GM23248 (cell line): ENCODE measurements around the gene USP48. TPM values are rescaled to one million over a fixed set of nuclear protein-coding genes. Genes with fewer than 3 reads are reported as not detected.

Experiments used
- DNase-seq: peaks from one replicate; pipeline ENCODE4 v3.0.0-alpha.2; 2015
- H2AFZ ChIP-seq: fragments of 200-600 bp; sonication (generic); 2 replicates; pipeline ENCODE4 v1.6.1; 2016; ENCODE audit warnings: antibody characterized with exemption
- H3F3A ChIP-seq: fragments of 200-600 bp; sonication (generic); 2 replicates; pipeline ENCODE4 v1.6.1; 2016; ENCODE audit warnings: mild to moderate bottlenecking, antibody characterized with exemption, mixed run types; ENCODE audit not compliant: insufficient read depth
- H3K27ac ChIP-seq: fragments of 200-600 bp; sonication (generic); 2 replicates; pipeline ENCODE4 v1.5.1; 2016; ENCODE audit warnings: mild to moderate bottlenecking
- H3K27me3 ChIP-seq: fragments of 200-600 bp; sonication (generic); replicated peaks from 2 replicates; pipeline ENCODE4 v1.6.1; 2016; ENCODE audit warnings: mild to moderate bottlenecking; ENCODE audit not compliant: insufficient read depth
- H3K36me3 ChIP-seq: fragments of 200-600 bp; sonication (generic); 2 replicates; pipeline ENCODE4 v1.6.1; 2016; ENCODE audit warnings: low read depth, mild to moderate bottlenecking
- H3K4me1 ChIP-seq: fragments of 200-600 bp; sonication (generic); 2 replicates; pipeline ENCODE4 v1.6.1; 2016; ENCODE audit warnings: mild to moderate bottlenecking; ENCODE audit not compliant: insufficient read depth
- H3K4me2 ChIP-seq: fragments of 200-600 bp; sonication (generic); one replicate; pipeline ENCODE4 v1.6.1; 2016; ENCODE audit warnings: mild to moderate bottlenecking; ENCODE audit not compliant: unreplicated experiment
- H3K4me3 ChIP-seq: fragments of 200-600 bp; sonication (generic); 2 replicates; pipeline ENCODE4 v1.5.1; 2016; ENCODE audit warnings: mild to moderate bottlenecking
- H3K79me2 ChIP-seq: fragments of 200-600 bp; sonication (generic); 2 replicates; pipeline ENCODE4 v1.6.1; 2016; ENCODE audit warnings: mild to moderate bottlenecking; ENCODE audit not compliant: insufficient read depth
- H3K9ac ChIP-seq: fragments of 200-600 bp; sonication (generic); 2 replicates; pipeline ENCODE4 v1.6.1; 2016; ENCODE audit warnings: mild to moderate bottlenecking
- H3K9me2 ChIP-seq: fragments of 200-600 bp; sonication (generic); 2 replicates; pipeline ENCODE4 v1.6.1; 2016; ENCODE audit warnings: mixed run types, mild to moderate bottlenecking, moderate library complexity; ENCODE audit not compliant: insufficient read depth
- H3K9me3 ChIP-seq: fragments of 200-600 bp; sonication (generic); one replicate; pipeline ENCODE4 v1.6.1; 2017; ENCODE audit warnings: low read depth
- H4K20me1 ChIP-seq: fragments of 200-600 bp; sonication (generic); 2 replicates; pipeline ENCODE4 v1.6.0; 2016; ENCODE audit not compliant: insufficient read depth
- EZH2 ChIP-seq: fragments of 200-600 bp; sonication (generic); IDR thresholded peaks from 2 replicates; pipeline ENCODE4 v1.6.1; 2018; ENCODE audit warnings: antibody characterized with exemption, mild to moderate bottlenecking; ENCODE audit not compliant: insufficient read depth, poor library complexity, severe bottlenecking
- EZH2phosphoT487 ChIP-seq: fragments of 200-600 bp; sonication (generic); IDR thresholded peaks from 2 replicates; pipeline ENCODE4 v1.6.1; 2018; ENCODE audit warnings: antibody characterized with exemption, moderate library complexity, mild to moderate bottlenecking, low read depth; ENCODE audit not compliant: insufficient read depth
- WGBS, 2 experiments: methylation state at CpG; one replicate each; pipeline ENCODE4 v1.1.6; 2015 to 2017; ENCODE audit warnings: low lambda C conversion rate in 2 of 2, low coverage in 1 of 2; ENCODE audit errors: missing lambda C conversion rate in 2 of 2; 5-methylcytosine and 5-hydroxymethylcytosine counted together
- in situ Hi-C: fragments of 300-500 bp; cut with MboI; formaldehyde crosslinking; loops from 2 replicates; pipeline ENCODE4 v1.15.0; 2020
- polyA plus RNA-seq: library from polyadenylated mRNA; unstranded; fragments of >200 nt; fragmentation: Nextera tagmentation; extraction: Ambion mirVana; gene quantifications from 2 replicates; pipeline ENCODE4 v1.2.1, GENCODE V29; 2016
- total RNA-seq: library from RNA; depleted of rRNA; stranded (reverse); fragments of >200 nt; shearing (Covaris generic); gene quantifications from 2 replicates; pipeline ENCODE4 v1.2.3, GENCODE V29; 2014; rRNA removed

USP48 gene
- total and polyA plus RNA-seq, 2 experiments from 2014 or later = 34.3 to 60.4 TPM

DNA sequence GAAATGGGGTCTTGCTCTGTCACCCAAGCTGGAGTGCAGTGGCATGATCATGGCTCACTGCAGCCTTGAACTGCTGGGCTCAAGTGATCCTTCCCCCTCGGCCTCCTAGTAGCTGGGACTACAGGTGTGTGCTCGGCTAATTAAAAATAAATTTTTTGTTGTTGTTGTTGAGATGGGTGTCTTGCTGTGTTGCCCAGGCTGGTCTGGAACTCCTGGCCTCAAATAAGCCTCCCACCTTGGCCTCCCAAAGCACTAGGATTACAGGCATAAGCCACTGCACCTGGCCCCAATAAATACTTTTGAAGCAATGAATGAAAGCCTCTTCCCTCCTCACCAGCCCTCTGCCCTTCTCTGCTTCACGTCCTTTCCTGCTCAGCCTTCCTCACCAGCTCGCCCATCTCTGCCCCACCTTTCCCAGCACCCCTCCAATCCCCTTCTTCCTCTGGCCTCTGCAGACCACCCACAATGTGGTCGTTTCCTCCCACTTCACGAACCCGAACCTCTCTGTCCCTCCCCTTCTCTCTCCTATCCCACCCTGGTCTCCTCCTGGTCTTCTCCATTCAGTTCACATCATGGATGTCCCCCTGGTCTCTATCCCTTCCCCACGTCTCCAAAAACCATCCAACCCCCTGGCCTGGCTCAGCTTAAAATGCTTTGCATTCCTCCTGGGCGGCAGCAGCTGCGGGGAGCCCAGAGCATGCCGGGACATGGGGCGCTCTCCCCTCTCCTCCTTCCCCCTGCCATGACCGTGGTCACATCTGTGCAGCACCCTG is 152.2 kb downstream of the USP48 start:
- no peaks in the 10 kb centered on the region for H4K20me1 ChIP-seq
- no peaks in the 10 kb centered on the region for H3K4me1 ChIP-seq
- in situ Hi-C loops = no loop called here
- H3K4me3 ChIP-seq = no peak overlapping the region
- WGBS, 2 experiments = 23 to 24% methylated on average over 13 of the region's 13 CpGs
- H3F3A ChIP-seq = no peaks in the 10 kb centered on the region
- H3K79me2 ChIP-seq = no peaks in the 10 kb centered on the region
- no peaks in the 10 kb centered on the region for H3K36me3 ChIP-seq
- H3K4me2 ChIP-seq = no peak overlapping the region
- TF ChIP-seq EZH2phosphoT487 (no peak), EZH2 (no peak)
- H2AFZ ChIP-seq = no peak overlapping the region
- peaks cover 25% of the 10 kb centered on the region for H3K27me3 ChIP-seq
- H3K9me3 ChIP-seq = no peaks in the 10 kb centered on the region
- DNase-seq = no peak
- H3K27ac ChIP-seq = no peak overlapping the region
- no peaks in the 10 kb centered on the region for H3K9me2 ChIP-seq
- H3K9ac ChIP-seq = no peak overlapping the region

DNA sequence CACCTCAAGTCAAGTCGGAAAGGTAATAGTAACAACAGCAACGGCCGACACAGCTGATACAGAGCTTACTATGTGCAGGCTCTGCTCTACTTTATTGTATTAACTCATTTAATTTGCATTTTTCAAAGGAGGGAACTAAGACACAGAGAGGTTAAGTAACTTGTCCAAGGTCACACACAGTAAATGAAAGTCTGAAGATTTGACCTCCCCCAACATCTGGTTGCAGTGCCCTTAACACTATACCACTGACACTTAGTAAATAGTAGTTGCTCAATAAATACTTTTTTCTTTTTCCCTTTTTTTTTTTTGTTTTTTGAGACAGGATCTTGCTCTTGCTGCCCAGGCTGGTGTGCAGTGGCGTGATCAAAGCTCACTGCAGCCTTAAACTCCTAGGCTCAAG is 153.0 kb downstream of the USP48 start:
- no peaks in the 10 kb centered on the region for H3K79me2 ChIP-seq
- WGBS, 2 experiments = 42 to 72% methylated on average over 4 of the region's 4 CpGs
- H2AFZ ChIP-seq = no peak overlapping the region
- H3K4me3 ChIP-seq = no peak overlapping the region
- no peaks in the 10 kb centered on the region for H3K9me3 ChIP-seq
- no peaks in the 10 kb centered on the region for H3F3A ChIP-seq
- H3K27me3 ChIP-seq = peaks cover 30% of the 10 kb centered on the region
- H3K9ac ChIP-seq = no peak overlapping the region
- TF ChIP-seq EZH2phosphoT487 (no peak), EZH2 (no peak)
- in situ Hi-C loops = no loop called here
- H3K4me1 ChIP-seq = no peaks in the 10 kb centered on the region
- no peaks in the 10 kb centered on the region for H4K20me1 ChIP-seq
- no peak overlapping the region for H3K4me2 ChIP-seq
- no peak for DNase-seq
- no peaks in the 10 kb centered on the region for H3K36me3 ChIP-seq
- no peak overlapping the region for H3K27ac ChIP-seq
- no peaks in the 10 kb centered on the region for H3K9me2 ChIP-seq

DNA sequence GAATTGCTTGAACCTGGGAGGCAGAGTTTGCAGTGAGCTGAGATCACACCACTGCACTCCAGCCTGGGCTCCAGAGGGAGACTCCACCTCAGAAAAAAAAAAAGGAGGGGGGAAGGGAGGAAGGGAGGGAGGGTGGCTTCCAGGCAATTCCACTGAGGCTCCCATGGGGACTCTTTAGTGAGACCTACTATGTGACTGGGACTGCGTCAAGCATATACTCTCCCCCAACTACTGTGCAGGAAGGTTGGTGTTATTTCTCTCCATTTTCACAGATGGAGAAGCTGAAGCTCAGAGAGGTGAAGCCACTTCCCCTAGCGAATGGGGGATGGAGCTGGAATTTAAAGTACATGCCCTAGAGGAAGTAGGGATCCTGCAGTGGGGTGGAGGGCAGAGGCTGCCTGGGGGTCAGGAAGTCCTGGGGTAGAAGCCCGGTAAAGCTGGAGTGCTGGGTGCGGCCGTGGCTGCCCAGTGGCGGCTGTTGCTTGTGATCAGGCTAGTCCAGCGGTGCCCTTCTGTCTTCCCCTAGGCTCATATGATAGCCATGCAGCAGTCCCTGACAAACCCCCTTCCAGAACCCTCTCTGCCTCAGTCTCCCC is 154.1 kb downstream of the USP48 start:
- Histone ChIP-seq H3K9ac (no peak overlapping the region), H3K4me2 (no peak overlapping the region), H3K9me2 (no peaks in the 10 kb centered on the region), H3K36me3 (no peaks in the 10 kb centered on the region), H3F3A (no peaks in the 10 kb centered on the region), H3K79me2 (no peaks in the 10 kb centered on the region), H3K27ac (no peak overlapping the region), H4K20me1 (no peaks in the 10 kb centered on the region), H2AFZ (no peak overlapping the region), H3K4me3 (no peak overlapping the region), H3K9me3 (no peaks in the 10 kb centered on the region), H3K4me1 (no peaks in the 10 kb centered on the region), H3K27me3 (peaks cover 30% of the 10 kb centered on the region)
- TF ChIP-seq EZH2 (no peak), EZH2phosphoT487 (no peak)
- in situ Hi-C loops = no loop called here
- no peak for DNase-seq
- WGBS, 2 experiments = 55 to 56% methylated on average over 7 of the region's 7 CpGs

Other genes starting within 250 kb of the USP48 start
- gene RAP1GAP, start 113.8 kb downstream of the USP48 start, total RNA-seq = 0.97 TPM in 1 of 2 replicates, not detected in the other
- 0.41 and 0.67 TPM in 2 replicates for gene RAP1GAP, start 113.8 kb downstream of the USP48 start, polyA plus RNA-seq
- gene LDLRAD2, start 29.1 kb upstream of the USP48 start, total RNA-seq = not detected in 2 replicates
- gene LDLRAD2, start 29.1 kb upstream of the USP48 start, polyA plus RNA-seq = 8.5 and 13.2 TPM in 2 replicates
- gene HSPG2, start 154.2 kb upstream of the USP48 start, total RNA-seq = 407 and 458 TPM in 2 replicates
- 123 and 126 TPM in 2 replicates for gene HSPG2, start 154.2 kb upstream of the USP48 start, polyA plus RNA-seq
- not detected in 2 replicates for gene CELA3B, start 193.9 kb upstream of the USP48 start, total RNA-seq
- gene CELA3B, start 193.9 kb upstream of the USP48 start, polyA plus RNA-seq = not detected in 2 replicates
- gene CELA3A, start 218.5 kb upstream of the USP48 start, total RNA-seq = not detected in 2 replicates
- gene CELA3A, start 218.5 kb upstream of the USP48 start, polyA plus RNA-seq = not detected in 2 replicates